Sigmoid colon (tissue), 4 donors: Measurements from ENCODE around the gene IFIT1B.

Source experiments
- EP300 ChIP-seq, 4 donors: sonication (generic); formaldehyde crosslinking; IDR thresholded peaks; one replicate each; pipeline ENCODE4 v1.6.1; 2017; ENCODE audit warnings: antibody characterized with exemption in 4 of 4
- POLR2A ChIP-seq, 2 donors: fragments of 450-650 bp; IDR thresholded peaks; one replicate each; pipeline ENCODE4 v1.6.1; 2016; ENCODE audit warnings: antibody characterized with exemption in 2 of 2, mild to moderate bottlenecking in 2 of 2, moderate library complexity in 2 of 2
- TF ChIP-seq, protein P1 (sequence below), 4 experiments: fragments of 450-650 bp in 3 of 4; fragments of 200-600 bp in 1 of 4; IDR thresholded peaks; one replicate each; pipeline ENCODE4 v1.5.1; 2016 to 2019; ENCODE audit warnings: antibody characterized with exemption in 4 of 4, mild to moderate bottlenecking in 3 of 4, moderate library complexity in 2 of 4

DNA sequence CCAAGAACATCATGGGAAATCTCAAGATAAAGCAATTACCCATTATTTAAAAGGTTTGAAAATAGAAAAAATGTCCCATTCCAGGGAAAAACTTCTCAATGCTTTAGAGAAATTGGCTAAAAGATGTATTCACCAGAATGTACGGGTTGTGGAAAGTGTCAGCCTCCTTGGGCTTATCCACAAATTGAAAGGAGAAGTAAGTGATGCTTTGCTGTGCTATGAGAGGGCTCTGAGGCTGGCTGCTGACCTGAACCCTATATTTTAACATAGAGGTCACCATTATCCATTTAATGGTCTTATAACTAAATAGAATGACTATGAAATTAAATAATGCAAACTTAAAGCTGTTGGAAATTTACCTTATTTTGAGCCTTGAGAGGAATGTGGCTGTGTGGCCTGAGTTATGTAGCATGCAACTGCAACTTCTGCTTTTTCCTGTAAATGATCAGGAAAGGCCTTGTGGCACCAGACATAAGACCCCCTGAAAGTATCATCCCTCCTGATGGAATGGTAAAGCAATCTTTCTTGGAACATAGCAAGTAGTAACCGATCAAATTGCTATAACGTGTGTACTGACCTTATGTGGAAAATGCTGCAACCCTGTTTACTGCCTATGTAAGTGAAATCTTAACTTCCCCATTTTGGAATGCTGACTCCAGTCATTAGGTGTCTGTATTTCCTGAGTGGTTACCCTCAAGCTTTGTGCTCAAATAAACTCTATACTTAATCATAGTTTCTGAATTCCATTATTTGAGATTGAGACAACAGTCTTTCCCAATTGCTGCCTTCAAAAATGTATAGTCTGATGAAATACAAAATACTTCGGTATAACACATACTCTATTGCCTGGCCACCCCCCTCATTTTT is 6.9 kb downstream of the IFIT1B start:
- TF ChIP-seq, protein P1, sequence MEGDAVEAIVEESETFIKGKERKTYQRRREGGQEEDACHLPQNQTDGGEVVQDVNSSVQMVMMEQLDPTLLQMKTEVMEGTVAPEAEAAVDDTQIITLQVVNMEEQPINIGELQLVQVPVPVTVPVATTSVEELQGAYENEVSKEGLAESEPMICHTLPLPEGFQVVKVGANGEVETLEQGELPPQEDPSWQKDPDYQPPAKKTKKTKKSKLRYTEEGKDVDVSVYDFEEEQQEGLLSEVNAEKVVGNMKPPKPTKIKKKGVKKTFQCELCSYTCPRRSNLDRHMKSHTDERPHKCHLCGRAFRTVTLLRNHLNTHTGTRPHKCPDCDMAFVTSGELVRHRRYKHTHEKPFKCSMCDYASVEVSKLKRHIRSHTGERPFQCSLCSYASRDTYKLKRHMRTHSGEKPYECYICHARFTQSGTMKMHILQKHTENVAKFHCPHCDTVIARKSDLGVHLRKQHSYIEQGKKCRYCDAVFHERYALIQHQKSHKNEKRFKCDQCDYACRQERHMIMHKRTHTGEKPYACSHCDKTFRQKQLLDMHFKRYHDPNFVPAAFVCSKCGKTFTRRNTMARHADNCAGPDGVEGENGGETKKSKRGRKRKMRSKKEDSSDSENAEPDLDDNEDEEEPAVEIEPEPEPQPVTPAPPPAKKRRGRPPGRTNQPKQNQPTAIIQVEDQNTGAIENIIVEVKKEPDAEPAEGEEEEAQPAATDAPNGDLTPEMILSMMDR (IDR thresholded peaks at IDR 0.05), result no peak
- TF ChIP-seq POLR2A (IDR thresholded peaks at IDR 0.05) (no peak), EP300 (IDR thresholded peaks at IDR 0.05) (no peak)
